Measurements from ENCODE around the gene PPP1R1B. TPM values are rescaled to one million over a fixed set of nuclear protein-coding genes. Genes with fewer than 3 reads are reported as not detected.

The PPP1R1B gene
- total RNA-seq, 1 experiment from 2014 or later, result not detected

- H2AFZ ChIP-seq, result no peak overlapping the region
- peaks cover 17% of the 10 kb centered on the region; the same call in 1 of the 2 replicates for H3K27me3 ChIP-seq (ENCODE audit: insufficient read depth, low read depth)
- no TSS peak for BruUV-seq (replicated peaks)
- no peak overlapping the region for H3K27ac ChIP-seq
- no peaks in the 10 kb centered on the region for H3K36me3 ChIP-seq (ENCODE audit: low read depth)
- intact Hi-C loops (cut with micrococcal nuclease; ENCODE audit: unreplicated experiment), result no loop called here
- H3K79me2 ChIP-seq (ENCODE audit: low read depth), result no peaks in the 10 kb centered on the region
- no peak overlapping the region for H3K4me3 ChIP-seq
- DNase-seq, result no peak
- H4K20me1 ChIP-seq (ENCODE audit: insufficient read depth), result no peaks in the 10 kb centered on the region
- no peak overlapping the region for H3K4me2 ChIP-seq
- no peaks in the 10 kb centered on the region for H3K9me2 ChIP-seq (ENCODE audit: insufficient read depth)
- TF ChIP-seq CTCF (conservative IDR thresholded peaks at IDR 0.05), result no peak
- no peak for TF ChIP-seq EZH2 (IDR thresholded peaks at IDR 0.05; ENCODE audit: low read depth)
- H3K4me1 ChIP-seq (replicated peaks; ENCODE audit: insufficient read depth), result no peaks in the 10 kb centered on the region
- POLR2A ChIA-PET (ENCODE audit: unreplicated experiment), result interaction anchor here (0.6 kb wide), 1 partner anchor 35 kb away, joined by 5 read pairs; no protein-coding TSS in a partner anchor
- no peaks in the 10 kb centered on the region for H3F3A ChIP-seq (ENCODE audit: insufficient read depth, low read depth)
- CTCF ChIA-PET, result no interaction called here
- H3K9me3 ChIP-seq (ENCODE audit: insufficient read depth, low read depth), result no peaks in the 10 kb centered on the region
Measured at GRCh38 chr17:39580082-39580468, 46.7 kb upstream of the PPP1R1B start.

- Histone ChIP-seq H3K4me2 (no peak overlapping the region), H3K27me3 (ENCODE audit: insufficient read depth, low read depth) (peaks cover 17% of the 10 kb centered on the region; the same call in 1 of the 2 replicates), H3K27ac (no peak overlapping the region), H3K79me2 (ENCODE audit: low read depth) (no peaks in the 10 kb centered on the region), H3K4me3 (no peak overlapping the region), H4K20me1 (ENCODE audit: insufficient read depth) (no peaks in the 10 kb centered on the region), H3K9me3 (ENCODE audit: insufficient read depth, low read depth) (no peaks in the 10 kb centered on the region), H2AFZ (no peak overlapping the region), H3K4me1 (replicated peaks; ENCODE audit: insufficient read depth) (no peaks in the 10 kb centered on the region), H3K9me2 (ENCODE audit: insufficient read depth) (no peaks in the 10 kb centered on the region), H3K36me3 (ENCODE audit: low read depth) (no peaks in the 10 kb centered on the region), H3F3A (ENCODE audit: insufficient read depth, low read depth) (no peaks in the 10 kb centered on the region)
- intact Hi-C loops (cut with micrococcal nuclease; ENCODE audit: unreplicated experiment), result no loop called here
- no TSS peak for BruUV-seq (replicated peaks)
- no peak for DNase-seq
- CTCF ChIA-PET, result no interaction called here
- TF ChIP-seq EZH2 (IDR thresholded peaks at IDR 0.05; ENCODE audit: low read depth), result no peak
- no peak for TF ChIP-seq CTCF (conservative IDR thresholded peaks at IDR 0.05)
- POLR2A ChIA-PET (ENCODE audit: unreplicated experiment), result interaction anchor here (0.6 kb wide), 1 partner anchor 456 kb away, joined by 9 read pairs; no protein-coding TSS in a partner anchor
Measured at GRCh38 chr17:39581071-39581758, 45.5 kb upstream of the PPP1R1B start.

DNA sequence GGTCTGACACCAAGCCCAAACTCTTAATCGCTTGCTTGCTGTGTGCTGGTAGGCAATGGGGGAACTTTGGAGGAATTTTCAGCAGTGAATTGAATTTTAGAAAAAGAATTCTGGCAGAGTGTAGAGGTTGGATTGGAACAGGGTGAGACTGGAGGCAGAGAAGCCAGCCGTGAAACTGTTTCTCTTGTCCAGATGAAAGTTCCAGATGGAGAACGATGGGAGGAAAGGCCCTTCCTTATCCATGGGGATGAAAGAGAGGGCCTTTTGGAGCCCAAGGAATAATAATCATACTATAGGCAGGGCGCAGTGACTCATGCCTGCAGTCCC lies 45.0 kb upstream of the PPP1R1B start:
- Histone ChIP-seq H3K27me3 (ENCODE audit: insufficient read depth, low read depth) (peaks cover 17% of the 10 kb centered on the region; the same call in 1 of the 2 replicates), H4K20me1 (ENCODE audit: insufficient read depth) (no peaks in the 10 kb centered on the region), H3K4me3 (no peak overlapping the region), H3K9me3 (ENCODE audit: insufficient read depth, low read depth) (no peaks in the 10 kb centered on the region), H3K36me3 (ENCODE audit: low read depth) (no peaks in the 10 kb centered on the region), H3K4me1 (replicated peaks; ENCODE audit: insufficient read depth) (no peaks in the 10 kb centered on the region), H3K9me2 (ENCODE audit: insufficient read depth) (no peaks in the 10 kb centered on the region), H3F3A (ENCODE audit: insufficient read depth, low read depth) (no peaks in the 10 kb centered on the region), H3K79me2 (ENCODE audit: low read depth) (no peaks in the 10 kb centered on the region), H3K27ac (no peak overlapping the region), H2AFZ (no peak overlapping the region), H3K4me2 (no peak overlapping the region)
- POLR2A ChIA-PET (ENCODE audit: unreplicated experiment), result no interaction called here
- DNase-seq, result no peak
- no TSS peak for BruUV-seq (replicated peaks)
- CTCF ChIA-PET, result no interaction called here
- intact Hi-C loops (cut with micrococcal nuclease; ENCODE audit: unreplicated experiment), result no loop called here
- TF ChIP-seq CTCF (conservative IDR thresholded peaks at IDR 0.05) (no peak), EZH2 (IDR thresholded peaks at IDR 0.05; ENCODE audit: low read depth) (no peak)

All from PC-9 (cell line).